Measurements from ENCODE around the gene CHAT.

CHAT gene

GRCh38 chr10:49627038-49627437 lies 13.2 kb downstream of the CHAT start:
- FAIRE-seq: no peak
- no peak for DNase-seq (ENCODE audit: insufficient read length, low spot score)

GRCh38 chr10:49627644-49628247 lies 13.9 kb downstream of the CHAT start:
- FAIRE-seq: no peak
- no peak for DNase-seq (ENCODE audit: insufficient read length, low spot score)

- no peak for DNase-seq (ENCODE audit: insufficient read length, low spot score)
- FAIRE-seq: no peak
Measured at GRCh38 chr10:49628599-49628998, 14.8 kb downstream of the CHAT start.

- FAIRE-seq: no peak
Measured at GRCh38 chr10:49629431-49629881, 15.6 kb downstream of the CHAT start.

GRCh38 chr10:49631975-49632374 lies 18.1 kb downstream of the CHAT start:
- no peak for DNase-seq (ENCODE audit: insufficient read length, low spot score)
- no peak for FAIRE-seq

More at GRCh38 chr10:49629431-49629881, 15.6 kb downstream of the CHAT start:
- no peak for DNase-seq (ENCODE audit: insufficient read length, low spot score)

GRCh38 chr10:49632406-49633317 lies 18.8 kb downstream of the CHAT start:
- no peak for DNase-seq (ENCODE audit: insufficient read length, low spot score)
- no peak for FAIRE-seq

- FAIRE-seq (no peak), DNase-seq (ENCODE audit: insufficient read length, low spot score) (no peak)
Measured at GRCh38 chr10:49633327-49634068, 19.7 kb downstream of the CHAT start.

GRCh38 chr10:49634069-49634660 lies 20.3 kb downstream of the CHAT start:
- DNase-seq (ENCODE audit: insufficient read length, low spot score) (no peak), FAIRE-seq (no peak)

- FAIRE-seq (no peak), DNase-seq (ENCODE audit: insufficient read length, low spot score) (no peak)
Measured at GRCh38 chr10:49642311-49642710, 28.5 kb downstream of the CHAT start.

GRCh38 chr10:49643241-49644034 lies 29.6 kb downstream of the CHAT start:
- FAIRE-seq (no peak), DNase-seq (ENCODE audit: insufficient read length, low spot score) (no peak)

GRCh38 chr10:49644035-49644646 lies 30.3 kb downstream of the CHAT start:
- DNase-seq (ENCODE audit: insufficient read length, low spot score): no peak
- FAIRE-seq: no peak

GRCh38 chr10:49645417-49645816 lies 31.6 kb downstream of the CHAT start:
- FAIRE-seq (no peak), DNase-seq (ENCODE audit: insufficient read length, low spot score) (no peak)

GRCh38 chr10:49645871-49646870 lies 32.3 kb downstream of the CHAT start:
- FAIRE-seq: no peak
- DNase-seq (ENCODE audit: insufficient read length, low spot score): no peak

- FAIRE-seq: no peak
Measured at GRCh38 chr10:49647554-49647953, 33.7 kb downstream of the CHAT start.

GRCh38 chr10:49647985-49648795 lies 34.4 kb downstream of the CHAT start:
- FAIRE-seq: no peak
- DNase-seq (ENCODE audit: insufficient read length, low spot score): no peak

More at GRCh38 chr10:49647554-49647953, 33.7 kb downstream of the CHAT start:
- DNase-seq (ENCODE audit: insufficient read length, low spot score): no peak

- FAIRE-seq (no peak), DNase-seq (ENCODE audit: insufficient read length, low spot score) (no peak)
Measured at GRCh38 chr10:49649294-49649693, 35.5 kb downstream of the CHAT start.

- FAIRE-seq: no peak
- no peak for DNase-seq (ENCODE audit: insufficient read length, low spot score)
Measured at GRCh38 chr10:49649936-49650723, 36.3 kb downstream of the CHAT start.
